Activated T-cell treated with anti-CD3 and anti-CD28 coated beads, Interleukin-2, amount 50 U/mL, for 24 hours (primary cell): ENCODE results near the gene PELI3.
A peak's percentile ranks its signal among the peaks of the same experiment; 100 is the strongest.
"Not testable (repeated sequence)": the region's sequence is repeated elsewhere in the genome, so short reads cannot be mapped to it uniquely, and the experiment has no call there.

ENCODE experiments used
- DNase-seq: peaks from one replicate; pipeline ENCODE4 v3.0.0-alpha.2; 2020
- H3K27ac Mint-ChIP-seq: 2 replicates; pipeline ENCODE4 v1.8.0; 2020; ENCODE audit warnings: mild to moderate bottlenecking, mixed read lengths
- H3K27me3 Mint-ChIP-seq: 2 replicates; pipeline ENCODE4 v1.8.0; 2020; ENCODE audit warnings: mixed read lengths
- H3K36me3 Mint-ChIP-seq: 2 replicates; pipeline ENCODE4 v1.8.0; 2020; ENCODE audit warnings: low read depth, mixed read lengths
- H3K4me1 Mint-ChIP-seq: 2 replicates; pipeline ENCODE4 v1.8.0; 2020; ENCODE audit warnings: low read depth, mixed read lengths
- H3K4me3 Mint-ChIP-seq: 2 replicates; pipeline ENCODE4 v1.8.0; 2020; ENCODE audit warnings: mild to moderate bottlenecking, moderate library complexity, mixed read lengths
- H3K9me3 Mint-ChIP-seq: 2 replicates; pipeline ENCODE4 v1.8.0; 2020; ENCODE audit warnings: mixed read lengths

Gene PELI3

DNA sequence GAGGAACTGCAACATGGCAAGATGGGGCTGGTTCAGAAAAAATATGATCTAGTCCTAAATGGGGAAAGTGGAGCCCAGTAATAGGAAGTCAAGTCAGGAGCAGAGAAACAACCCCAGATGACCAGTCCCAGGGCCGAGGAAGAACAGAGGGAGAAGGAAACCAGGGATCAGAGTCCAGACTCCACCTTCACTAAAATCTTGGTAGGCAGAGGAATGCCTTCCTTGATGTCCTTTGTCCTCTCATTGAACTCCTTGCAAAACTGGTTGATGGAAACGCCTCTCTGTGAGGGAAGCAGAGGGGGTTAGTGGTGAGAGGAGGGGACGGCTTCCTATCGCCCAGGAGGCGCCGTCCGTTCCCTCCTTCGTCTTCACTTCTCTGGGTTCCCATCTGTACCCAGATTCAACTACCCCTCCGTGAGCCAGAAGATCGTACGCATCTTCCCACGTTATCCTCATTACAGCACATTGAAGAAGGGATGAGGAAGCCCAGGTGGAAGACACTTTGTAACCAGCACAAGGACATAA, 28.7 kb upstream of the PELI3 start:
- Mint-ChIP-seq H3K27ac (peak overlapping the region; percentile 99), H3K36me3 (peaks cover 50% of the 10 kb centered on the region), H3K4me3 (peak overlapping the region; percentile 96), H3K27me3 (no peaks in the 10 kb centered on the region), H3K9me3 (peaks cover 4% of the 10 kb centered on the region), H3K4me1 (peaks cover 19% of the 10 kb centered on the region)
- DNase-seq: no peak

- DNase-seq: peak; percentile 90
- peak within 1 kb of the TSS; percentile 99 for H3K27ac Mint-ChIP-seq
- peaks cover 45% of the 10 kb centered on the region for H3K36me3 Mint-ChIP-seq
- H3K4me1 Mint-ChIP-seq: peaks cover 19% of the 10 kb centered on the region
- peak within 1 kb of the TSS; percentile 96 for H3K4me3 Mint-ChIP-seq
- peaks cover 11% of the 10 kb centered on the region for H3K9me3 Mint-ChIP-seq
- no peaks in the 10 kb centered on the region for H3K27me3 Mint-ChIP-seq
Observed at GRCh38 chr11:66438504-66439466, 27.9 kb upstream of the PELI3 start, which contains the start of gene MRPL11. Gene MRPL11 (minus strand): TSS chr11:66438848. CDS start chr11:66438754, 94 bp downstream.

DNA sequence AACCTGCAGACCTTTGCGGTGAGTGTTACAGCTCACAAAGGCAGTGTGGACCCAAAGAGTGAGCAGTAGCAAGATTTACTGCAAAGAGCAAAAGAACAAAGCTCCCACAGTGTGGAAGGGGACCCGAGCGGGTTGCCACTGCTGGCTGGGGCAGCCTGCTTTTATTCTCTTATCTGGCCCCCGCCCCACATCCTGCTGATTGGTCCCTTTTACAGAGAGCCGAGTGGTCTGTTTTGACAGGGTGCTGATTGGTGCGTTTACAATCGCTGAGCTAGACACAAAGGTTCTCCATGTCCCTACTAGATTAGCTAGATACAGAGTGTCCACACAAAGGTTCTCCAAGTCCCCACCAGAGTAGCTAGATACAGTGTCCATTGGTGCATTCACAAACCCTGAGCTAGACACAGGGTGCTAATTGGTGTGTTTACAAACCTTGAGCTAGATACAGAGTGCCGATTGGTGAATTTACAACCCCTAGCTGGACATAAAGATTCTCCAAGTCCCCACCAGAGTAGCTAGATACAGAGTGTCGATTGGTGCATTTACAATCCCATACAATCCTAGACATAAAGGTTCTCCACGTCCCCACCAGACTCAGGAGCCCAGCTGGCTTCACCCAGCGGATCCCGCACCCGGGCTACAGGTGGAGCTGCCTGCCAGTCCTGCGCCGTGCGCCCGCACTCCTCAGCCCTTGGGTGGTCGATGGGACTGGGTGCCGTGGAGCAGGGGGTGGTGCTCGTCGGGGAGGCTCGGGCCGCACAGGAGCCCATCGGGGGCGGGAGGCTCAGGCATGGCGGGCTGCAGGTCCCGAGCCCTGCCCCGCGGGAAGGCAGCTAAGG, 26.4 kb upstream of the PELI3 start:
- H3K27ac Mint-ChIP-seq: not testable (repeated sequence)

DNA sequence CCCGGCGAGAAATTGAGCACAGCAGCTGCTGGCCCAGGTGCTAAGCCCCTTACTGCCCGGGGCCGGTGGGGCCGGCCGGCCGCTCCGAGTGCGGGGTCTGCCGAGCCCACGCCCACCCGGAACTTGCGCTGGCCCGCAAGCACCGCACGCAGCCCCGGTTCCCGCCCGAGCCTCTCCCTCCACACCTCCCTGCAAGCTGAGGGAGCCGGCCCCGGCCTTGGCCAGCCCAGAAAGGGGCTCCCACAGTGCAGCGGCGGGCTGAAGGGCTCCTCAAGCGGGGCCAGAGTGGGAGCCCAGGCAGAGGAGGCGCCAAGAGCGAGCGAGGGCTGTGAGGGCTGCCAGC, 25.8 kb upstream of the PELI3 start:
- H3K36me3 Mint-ChIP-seq: peaks cover 25% of the 10 kb centered on the region
- H3K9me3 Mint-ChIP-seq: peaks cover 13% of the 10 kb centered on the region
- not testable (repeated sequence) for H3K27ac Mint-ChIP-seq, H3K27me3 Mint-ChIP-seq, DNase-seq, H3K4me3 Mint-ChIP-seq
- H3K4me1 Mint-ChIP-seq: peaks cover 19% of the 10 kb centered on the region

More for the DNA sequence above, 26.4 kb upstream of the PELI3 start:
- H3K9me3 Mint-ChIP-seq: peaks cover 13% of the 10 kb centered on the region
- not testable (repeated sequence) for H3K27me3 Mint-ChIP-seq, H3K4me3 Mint-ChIP-seq, DNase-seq
- H3K36me3 Mint-ChIP-seq: peaks cover 31% of the 10 kb centered on the region
- peaks cover 19% of the 10 kb centered on the region for H3K4me1 Mint-ChIP-seq

DNA sequence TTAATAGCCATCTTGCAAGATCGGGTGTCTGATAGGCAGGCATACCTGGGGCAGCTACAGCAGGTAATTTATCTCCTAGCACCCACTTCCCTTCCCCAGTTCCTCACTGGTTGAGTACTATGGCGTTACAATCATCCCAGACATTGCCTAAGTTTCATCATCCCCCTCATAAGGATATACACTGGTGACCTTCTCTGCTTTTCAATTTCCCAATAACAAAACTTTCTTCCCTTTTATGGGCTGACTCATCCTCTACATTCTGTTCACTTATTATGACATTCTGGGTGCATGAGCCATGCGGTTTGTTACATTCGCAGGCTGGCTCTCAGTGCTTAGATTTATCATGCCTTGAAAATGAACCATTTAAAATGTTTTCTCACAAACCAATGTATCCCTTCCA, 23.1 kb upstream of the PELI3 start:
- H3K4me1 Mint-ChIP-seq: peaks cover 4% of the 10 kb centered on the region
- peaks cover 2% of the 10 kb centered on the region for H3K36me3 Mint-ChIP-seq
- peaks cover 13% of the 10 kb centered on the region for H3K9me3 Mint-ChIP-seq
- DNase-seq: no peak
- H3K27me3 Mint-ChIP-seq: peaks cover 3% of the 10 kb centered on the region
- H3K4me3 Mint-ChIP-seq: no peak overlapping the region
- no peak overlapping the region for H3K27ac Mint-ChIP-seq

DNA sequence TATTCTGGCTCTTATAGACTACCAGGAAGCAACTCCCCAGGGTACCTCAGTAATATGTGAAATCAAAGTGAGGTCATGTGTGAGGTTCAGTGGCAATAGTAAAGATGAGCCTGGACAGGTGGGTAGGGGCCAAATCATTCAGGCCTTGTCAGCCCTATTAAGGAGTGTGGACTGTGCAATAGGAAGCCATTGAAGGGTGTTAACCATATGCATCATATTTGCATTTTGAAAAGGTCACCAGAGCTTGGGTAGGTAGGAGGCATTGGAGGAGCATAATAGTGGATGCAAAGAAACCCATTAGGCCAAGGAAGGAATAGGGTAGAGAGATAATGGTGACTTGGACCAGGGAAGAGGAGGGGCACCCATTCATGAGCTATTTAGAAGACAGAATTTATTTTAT, 19.7 kb upstream of the PELI3 start:
- Mint-ChIP-seq H3K4me1 (no peaks in the 10 kb centered on the region), H3K27ac (no peak overlapping the region), H3K4me3 (no peak overlapping the region), H3K36me3 (no peaks in the 10 kb centered on the region), H3K9me3 (peaks cover 13% of the 10 kb centered on the region), H3K27me3 (peaks cover 4% of the 10 kb centered on the region)
- no peak for DNase-seq

DNA sequence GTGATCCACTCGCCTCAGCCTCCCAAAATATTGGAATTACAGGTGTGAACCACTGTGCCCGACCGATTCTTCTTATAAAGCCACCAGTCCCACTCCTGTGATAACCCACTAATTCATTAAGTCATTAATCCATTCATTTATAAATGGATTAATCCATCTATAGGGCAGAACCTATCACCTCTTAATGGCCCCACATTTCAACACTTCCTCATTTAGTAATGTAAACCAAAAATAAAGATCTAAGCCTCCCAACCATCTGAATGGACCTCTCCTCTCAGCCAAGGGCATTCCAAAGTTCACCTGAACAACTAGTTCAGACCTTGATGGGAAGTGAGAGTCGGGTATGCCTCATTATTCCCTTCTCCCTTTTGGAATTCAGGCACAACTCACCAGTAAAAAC, 18.2 kb upstream of the PELI3 start:
- no peak overlapping the region for H3K4me3 Mint-ChIP-seq
- H3K4me1 Mint-ChIP-seq: no peaks in the 10 kb centered on the region
- no peak for DNase-seq
- H3K36me3 Mint-ChIP-seq: no peaks in the 10 kb centered on the region
- H3K27me3 Mint-ChIP-seq: peaks cover 4% of the 10 kb centered on the region
- H3K9me3 Mint-ChIP-seq: peaks cover 4% of the 10 kb centered on the region
- no peak overlapping the region for H3K27ac Mint-ChIP-seq

GRCh38 chr11:66450560-66450959, 16.1 kb upstream of the PELI3 start:
- H3K36me3 Mint-ChIP-seq: no peaks in the 10 kb centered on the region
- no peak for DNase-seq
- H3K4me3 Mint-ChIP-seq: no peak overlapping the region
- peaks cover 16% of the 10 kb centered on the region for H3K4me1 Mint-ChIP-seq
- peaks cover 4% of the 10 kb centered on the region for H3K27me3 Mint-ChIP-seq
- no peaks in the 10 kb centered on the region for H3K9me3 Mint-ChIP-seq
- no peak overlapping the region for H3K27ac Mint-ChIP-seq

GRCh38 chr11:66451663-66452062, 15.0 kb upstream of the PELI3 start:
- no peak overlapping the region for H3K27ac Mint-ChIP-seq
- H3K27me3 Mint-ChIP-seq: peaks cover 4% of the 10 kb centered on the region
- no peak for DNase-seq
- no peaks in the 10 kb centered on the region for H3K9me3 Mint-ChIP-seq
- H3K4me1 Mint-ChIP-seq: peaks cover 16% of the 10 kb centered on the region
- H3K36me3 Mint-ChIP-seq: no peaks in the 10 kb centered on the region
- no peak overlapping the region for H3K4me3 Mint-ChIP-seq

DNA sequence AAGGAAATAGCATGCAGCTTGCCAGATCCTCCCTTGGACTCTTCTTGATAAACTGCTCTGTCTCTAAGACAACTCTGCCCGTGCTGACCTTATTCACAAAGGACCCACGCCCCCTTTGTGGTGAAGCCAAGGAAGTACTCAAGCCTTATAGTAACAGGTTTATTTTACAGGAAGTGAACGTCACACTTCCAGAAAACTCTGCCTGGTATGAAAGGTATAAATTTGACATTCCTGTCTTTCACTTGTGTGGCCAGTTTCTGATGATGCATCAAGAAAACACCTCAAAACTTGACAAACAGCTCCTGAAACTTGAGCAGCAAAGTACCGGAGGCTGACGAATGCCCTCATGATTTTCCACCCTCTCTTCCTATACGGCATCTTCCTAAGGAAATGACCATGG, 12.5 kb upstream of the PELI3 start:
- H3K4me3 Mint-ChIP-seq: no peak overlapping the region
- no peak overlapping the region for H3K27ac Mint-ChIP-seq
- H3K36me3 Mint-ChIP-seq: no peaks in the 10 kb centered on the region

GRCh38 chr11:66454828-66455227, 11.9 kb upstream of the PELI3 start:
- Mint-ChIP-seq H3K9me3 (no peaks in the 10 kb centered on the region), H3K27me3 (no peaks in the 10 kb centered on the region), H3K27ac (no peak overlapping the region), H3K36me3 (no peaks in the 10 kb centered on the region), H3K4me1 (peaks cover 29% of the 10 kb centered on the region), H3K4me3 (no peak overlapping the region)
- no peak for DNase-seq

More for the DNA sequence above, 12.5 kb upstream of the PELI3 start:
- DNase-seq: no peak
- no peaks in the 10 kb centered on the region for H3K9me3 Mint-ChIP-seq
- H3K27me3 Mint-ChIP-seq: no peaks in the 10 kb centered on the region
- H3K4me1 Mint-ChIP-seq: peaks cover 25% of the 10 kb centered on the region

- Mint-ChIP-seq H3K4me3 (no peak overlapping the region), H3K27me3 (no peaks in the 10 kb centered on the region), H3K27ac (no peak overlapping the region), H3K4me1 (peaks cover 34% of the 10 kb centered on the region), H3K36me3 (no peaks in the 10 kb centered on the region), H3K9me3 (no peaks in the 10 kb centered on the region)
- no peak for DNase-seq
Observed at GRCh38 chr11:66457826-66458225, 8.9 kb upstream of the PELI3 start.

DNA sequence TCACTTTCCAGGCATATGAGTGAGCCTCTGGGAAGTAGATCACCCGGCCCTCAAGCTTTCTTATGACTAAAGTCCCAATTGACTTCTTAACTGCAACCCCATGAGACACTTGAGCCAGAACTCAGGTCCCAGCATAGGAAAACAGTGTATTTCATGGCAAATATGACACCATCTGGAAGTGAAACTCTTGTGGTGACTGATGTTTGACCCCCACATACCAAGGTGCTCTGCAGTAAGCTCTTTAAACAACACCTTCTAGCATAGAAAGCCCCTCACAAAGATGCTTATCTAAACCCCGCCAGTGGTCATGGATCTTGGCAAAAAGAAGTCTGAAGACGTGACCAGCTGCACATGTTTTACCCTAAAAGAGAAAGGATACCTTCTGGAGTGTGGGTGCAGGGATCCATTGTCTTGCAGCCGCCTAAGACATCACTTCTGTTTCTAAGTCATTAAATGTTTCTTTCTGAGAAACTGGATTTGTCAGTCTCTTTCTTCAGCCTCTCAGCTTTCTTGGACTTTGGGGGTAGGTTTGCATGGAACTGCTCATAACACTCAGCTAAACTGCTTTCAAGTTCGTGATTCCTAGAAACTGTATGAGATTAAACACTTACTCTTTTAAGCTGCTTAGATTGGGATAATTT, 7.4 kb upstream of the PELI3 start:
- Mint-ChIP-seq H3K27ac (peak overlapping the region; percentile 31), H3K4me1 (peaks cover 33% of the 10 kb centered on the region), H3K9me3 (no peaks in the 10 kb centered on the region), H3K27me3 (no peaks in the 10 kb centered on the region), H3K4me3 (no peak overlapping the region), H3K36me3 (no peaks in the 10 kb centered on the region)
- DNase-seq: no peak

- DNase-seq: no peak
- Mint-ChIP-seq H3K4me1 (peaks cover 33% of the 10 kb centered on the region), H3K27me3 (no peaks in the 10 kb centered on the region), H3K4me3 (no peak overlapping the region), H3K9me3 (no peaks in the 10 kb centered on the region), H3K27ac (no peak overlapping the region), H3K36me3 (no peaks in the 10 kb centered on the region)
Observed at GRCh38 chr11:66462010-66462409, 4.7 kb upstream of the PELI3 start.
